Esophagus muscularis mucosa (tissue), 4 donors: ENCODE data around the gene TMEM114. TPM values are rescaled to one million over a fixed set of nuclear protein-coding genes. Genes with fewer than 3 reads are reported as not detected.

Source experiments
- DNase-seq: peaks from one replicate; pipeline ENCODE4 v3.0.0-alpha.2; 2017; ENCODE audit errors: extremely low spot score
- H3K27ac ChIP-seq, 4 donors: fragments of 200-600 bp; sonication (generic); replicated peaks in 1 of 4; 1 replicate in 3 of 4; 2 replicates in 1 of 4; pipeline ENCODE4 v1.5.1; 2016 to 2019; ENCODE audit warnings: mild to moderate bottlenecking in 1 of 4
- H3K27me3 ChIP-seq, 4 donors: fragments of 200-600 bp; sonication (generic); one replicate each; pipeline versions ENCODE4 v1.5.1 to v1.6.0; 2016 to 2019
- H3K36me3 ChIP-seq, 4 donors: fragments of 200-600 bp; sonication (generic); one replicate each; pipeline ENCODE4 v1.5.1; 2016 to 2019
- H3K4me1 ChIP-seq, 4 donors: fragments of 200-600 bp; sonication (generic); one replicate each; pipeline ENCODE4 v1.5.1; 2016 to 2019
- H3K4me3 ChIP-seq, 4 donors: fragments of 200-600 bp; sonication (generic); 1 replicate in 2 of 4; 2 replicates in 2 of 4; pipeline ENCODE4 v1.5.1; 2016 to 2019; ENCODE audit warnings: mild to moderate bottlenecking in 4 of 4, moderate library complexity in 1 of 4
- H3K9me3 ChIP-seq, 4 donors: fragments of 200-600 bp; sonication (generic); 1 replicate in 3 of 4; 2 replicates in 1 of 4; pipeline ENCODE4 v1.5.1; 2016 to 2019
- CTCF ChIP-seq, 3 experiments: fragments of 200-600 bp in 2 of 3; fragments of 450-650 bp in 1 of 3; sonication (generic) in 2 of 3; IDR thresholded peaks; one replicate each; pipeline ENCODE4 v1.5.1; 2017 to 2019; ENCODE audit warnings: antibody characterized with exemption in 3 of 3, mild to moderate bottlenecking in 2 of 3, moderate library complexity in 1 of 3
- EP300 ChIP-seq: sonication (generic); formaldehyde crosslinking; IDR thresholded peaks from one replicate; pipeline ENCODE4 v1.6.1; 2017; ENCODE audit warnings: antibody characterized with exemption
- POLR2A ChIP-seq: fragments of 450-650 bp; IDR thresholded peaks from one replicate; pipeline ENCODE4 v1.6.1; 2017; ENCODE audit warnings: antibody characterized with exemption, moderate library complexity, mild to moderate bottlenecking, low read depth
- POLR2AphosphoS5 ChIP-seq, 2 donors: sonication (generic); formaldehyde crosslinking; IDR thresholded peaks; one replicate each; pipeline ENCODE4 v1.6.1; 2017; ENCODE audit warnings: antibody characterized with exemption in 2 of 2
- WGBS: methylation state at CpG from one replicate; pipeline ENCODE4 v1.1.5; 2018; 5-methylcytosine and 5-hydroxymethylcytosine counted together
- intact Hi-C: fragments of 100-400 bp; cut with DNase I; formaldehyde crosslinking; loops from one replicate; pipeline ENCODE4 v1.15.1; 2023
- total RNA-seq, 4 donors: library from RNA; depleted of rRNA; stranded (reverse); fragments of >200 nt; gene quantifications; one replicate each; pipeline versions ENCODE4 v1.1.0 to v1.2.1, GENCODE V29; 2016

TMEM114 gene
- total RNA-seq, 4 donors from 2014 or later: not detected

DNA sequence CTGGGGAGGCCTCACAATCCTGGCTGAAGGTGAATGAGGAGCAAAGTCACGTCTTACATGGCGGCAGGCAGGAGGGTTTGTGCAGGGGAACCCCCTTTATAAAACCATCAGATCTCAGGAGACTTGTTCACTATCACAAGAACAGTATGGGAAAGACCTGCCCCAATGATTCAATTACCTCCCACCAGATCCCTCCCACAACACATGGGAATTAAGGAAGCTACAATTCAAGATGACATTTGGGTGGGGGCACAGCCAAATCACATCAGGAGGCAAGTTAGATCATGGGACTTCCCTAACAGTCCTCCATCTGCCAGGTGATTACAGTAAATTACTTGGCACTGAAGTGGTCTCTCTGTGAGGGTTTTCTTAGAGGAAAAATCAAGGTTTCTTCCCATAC lies 5.3 kb downstream of the TMEM114 start:
- no peak overlapping the region for H3K27ac ChIP-seq

DNA sequence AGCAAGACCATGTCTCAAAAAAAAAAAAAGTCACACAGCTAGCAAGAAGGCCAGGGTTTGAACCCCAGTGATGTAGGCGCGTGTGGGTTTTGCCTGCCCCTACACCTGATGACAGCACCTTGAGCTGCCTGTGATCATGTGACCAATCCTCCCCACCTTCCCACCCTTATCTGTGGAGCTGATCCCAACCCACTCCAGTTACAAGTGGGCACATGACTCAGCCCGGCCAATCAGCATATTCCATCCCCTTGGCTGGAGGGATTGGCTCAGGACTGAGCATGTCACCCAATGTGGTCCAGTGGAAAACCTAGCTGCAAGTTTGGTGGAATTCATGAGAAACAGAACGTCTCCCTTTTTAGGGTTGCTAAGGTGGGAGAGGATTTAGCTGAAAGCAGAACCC lies 6.6 kb downstream of the TMEM114 start:
- H3K36me3 ChIP-seq: no peaks in the 10 kb centered on the region
- TF ChIP-seq POLR2A (no peak), POLR2AphosphoS5 (IDR thresholded peaks at IDR 0.05) (no peak), CTCF (IDR thresholded peaks at IDR 0.05) (no peak), EP300 (no peak)
- WGBS: 76% methylated on average over 4 of the region's 4 CpGs
- H3K27me3 ChIP-seq: peaks cover 0 to 31% (median 8%) of the 10 kb centered on the region in 4 donors
- no peaks in the 10 kb centered on the region for H3K9me3 ChIP-seq
- no peaks in the 10 kb centered on the region for H3K4me1 ChIP-seq
- no peak for DNase-seq
- H3K27ac ChIP-seq: no peak overlapping the region
- intact Hi-C loops: no loop called here
- H3K4me3 ChIP-seq: no peak overlapping the region

More for the DNA sequence above, 5.3 kb downstream of the TMEM114 start:
- Histone ChIP-seq H3K9me3 (no peaks in the 10 kb centered on the region), H3K4me3 (no peak overlapping the region), H3K27me3 (peaks cover 0 to 44% (median 17%) of the 10 kb centered on the region in 4 donors), H3K36me3 (no peaks in the 10 kb centered on the region), H3K4me1 (peaks cover 9 to 13% (median 12%) of the 10 kb centered on the region in 4 donors)
- WGBS: 72% methylated on average over 2 of the region's 2 CpGs
- DNase-seq: no peak
- TF ChIP-seq POLR2A (no peak), EP300 (no peak), CTCF (IDR thresholded peaks at IDR 0.05) (no peak), POLR2AphosphoS5 (IDR thresholded peaks at IDR 0.05) (no peak)
- intact Hi-C loops: no loop called here

GRCh38 chr16:8583199-8583598 lies 7.1 kb downstream of the TMEM114 start:
- no peak overlapping the region for H3K27ac ChIP-seq
- no peak for DNase-seq
- WGBS: 79% methylated on average over 2 of the region's 3 CpGs
- H3K36me3 ChIP-seq: no peaks in the 10 kb centered on the region
- no peaks in the 10 kb centered on the region for H3K4me1 ChIP-seq
- peaks cover 0 to 28% (median 6%) of the 10 kb centered on the region in 4 donors for H3K27me3 ChIP-seq
- no peak for TF ChIP-seq EP300
- no peak for TF ChIP-seq POLR2AphosphoS5 (IDR thresholded peaks at IDR 0.05)
- no peak for TF ChIP-seq POLR2A
- no peak for TF ChIP-seq CTCF (IDR thresholded peaks at IDR 0.05)
- no peaks in the 10 kb centered on the region for H3K9me3 ChIP-seq
- H3K4me3 ChIP-seq: no peak overlapping the region
- intact Hi-C loops: no loop called here

DNA sequence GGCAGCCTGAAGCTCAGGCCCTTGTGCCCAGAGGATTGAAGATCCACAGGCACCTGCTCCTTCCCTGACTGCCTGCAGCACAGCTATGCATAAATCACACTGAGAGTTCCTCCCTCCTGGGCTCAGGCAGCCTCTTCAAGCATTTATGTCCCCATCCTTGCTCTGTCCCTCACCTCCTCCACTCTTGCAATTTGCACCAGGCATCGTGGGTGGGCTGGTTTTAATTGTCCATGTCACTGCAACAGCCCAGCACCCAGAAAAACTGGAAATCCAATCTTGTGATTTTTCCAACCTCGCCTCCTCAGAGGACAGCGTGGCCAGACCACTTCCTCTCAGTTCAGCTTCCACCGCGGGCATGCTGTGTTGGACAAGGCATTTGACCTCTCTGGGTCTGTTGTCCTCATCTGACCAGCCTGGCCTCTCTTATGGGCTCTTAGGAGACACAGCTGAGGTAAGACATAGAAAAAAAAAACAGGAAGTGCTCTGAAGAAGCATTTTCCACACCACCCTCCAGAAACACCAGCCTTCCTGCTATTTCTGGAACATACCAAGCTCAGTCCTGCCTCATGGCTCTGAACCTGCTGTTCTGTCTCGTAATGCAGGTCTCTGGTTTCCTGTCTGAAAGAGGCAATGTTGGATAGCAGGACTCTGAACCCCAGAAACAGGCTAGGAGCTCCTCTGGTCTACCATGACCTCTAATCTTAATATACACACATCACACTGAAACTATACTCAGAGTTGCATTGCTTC lies 8.3 kb downstream of the TMEM114 start:
- no peak for DNase-seq
- intact Hi-C loops: no loop called here
- H3K4me1 ChIP-seq: no peaks in the 10 kb centered on the region
- no peak overlapping the region for H3K27ac ChIP-seq
- H3K9me3 ChIP-seq: no peaks in the 10 kb centered on the region
- WGBS: 35% methylated on average over 6 of the region's 6 CpGs
- peaks cover 0 to 29% (median 3%) of the 10 kb centered on the region in 4 donors for H3K27me3 ChIP-seq
- no peak overlapping the region for H3K4me3 ChIP-seq
- no peaks in the 10 kb centered on the region for H3K36me3 ChIP-seq
- TF ChIP-seq EP300: no peak
- no peak for TF ChIP-seq CTCF (IDR thresholded peaks at IDR 0.05)
- TF ChIP-seq POLR2A: no peak
- TF ChIP-seq POLR2AphosphoS5 (IDR thresholded peaks at IDR 0.05): no peak
